Activated naive CD4-positive, alpha-beta T cell treated with anti-CD3 and anti-CD28 coated beads for 36 hours (primary cell): Measurements from ENCODE around the gene TRPM1. TPM values are rescaled to one million over a fixed set of nuclear protein-coding genes. Genes with fewer than 3 reads are reported as not detected.

Experiments used
- CTCF ChIA-PET: fragments of 350-600 bp; sonication (Branson Sonifier 250); formaldehyde crosslinking; loops from one replicate; lab custom pipeline; 2021; ENCODE audit warnings: antibody characterized with exemption; lab: Charles Lee
- DNase-seq: peaks from one replicate; pipeline ENCODE4 v3.0.0-alpha.2; 2020
- H3K27ac Mint-ChIP-seq: one replicate; pipeline ENCODE4 v1.8.0; 2021; ENCODE audit warnings: mild to moderate bottlenecking, mixed read lengths
- H3K27me3 Mint-ChIP-seq: one replicate; pipeline ENCODE4 v1.8.0; 2021; ENCODE audit warnings: low read depth, mixed read lengths
- H3K36me3 Mint-ChIP-seq: one replicate; pipeline ENCODE4 v1.8.0; 2021; ENCODE audit warnings: low read depth, mixed read lengths
- H3K4me1 Mint-ChIP-seq: one replicate; pipeline ENCODE4 v1.8.0; 2021; ENCODE audit warnings: low read depth, mixed read lengths
- H3K4me3 Mint-ChIP-seq: one replicate; pipeline ENCODE4 v1.8.0; 2021; ENCODE audit warnings: mild to moderate bottlenecking, moderate library complexity, mixed read lengths
- H3K9me3 Mint-ChIP-seq: one replicate; pipeline ENCODE4 v1.8.0; 2021; ENCODE audit warnings: mixed read lengths
- intact Hi-C: fragments of 100-400 bp; cut with micrococcal nuclease; formaldehyde crosslinking; loops from one replicate; pipeline ENCODE4 v1.15.1; 2023
- total RNA-seq, 2 experiments: library from RNA; stranded (reverse); gene quantifications; one replicate each; pipeline ENCODE4 v1.2.3, GENCODE V29; 2021

TRPM1 gene
- total RNA-seq, 2 experiments from 2014 or later = not detected

- Mint-ChIP-seq H3K4me3 (no peak overlapping the region), H3K27me3 (no peaks in the 10 kb centered on the region), H3K27ac (no peak overlapping the region), H3K4me1 (no peaks in the 10 kb centered on the region), H3K36me3 (no peaks in the 10 kb centered on the region), H3K9me3 (no peaks in the 10 kb centered on the region)
- intact Hi-C loops = no loop called here
- CTCF ChIA-PET = no interaction called here
- DNase-seq = no peak
These were observed 34.0 kb upstream of the TRPM1 start for GRCh38 chr15:31135523-31135922.

GRCh38 chr15:31133890-31134289 is 32.4 kb upstream of the TRPM1 start:
- no peaks in the 10 kb centered on the region for H3K9me3 Mint-ChIP-seq
- no peak overlapping the region for H3K27ac Mint-ChIP-seq
- CTCF ChIA-PET = interaction anchor here (0.6 kb wide), 1 partner anchor 129 kb away, joined by 3 read pairs; no protein-coding TSS in a partner anchor
- no peaks in the 10 kb centered on the region for H3K36me3 Mint-ChIP-seq
- H3K27me3 Mint-ChIP-seq = no peaks in the 10 kb centered on the region
- no peaks in the 10 kb centered on the region for H3K4me1 Mint-ChIP-seq
- no peak overlapping the region for H3K4me3 Mint-ChIP-seq
- intact Hi-C loops = no loop called here
- no peak for DNase-seq

GRCh38 chr15:31131853-31132375 is 30.4 kb upstream of the TRPM1 start:
- Mint-ChIP-seq H3K9me3 (no peaks in the 10 kb centered on the region), H3K27ac (no peak overlapping the region), H3K4me1 (no peaks in the 10 kb centered on the region), H3K27me3 (no peaks in the 10 kb centered on the region), H3K36me3 (no peaks in the 10 kb centered on the region), H3K4me3 (no peak overlapping the region)
- DNase-seq = no peak
- intact Hi-C loops = no loop called here
- CTCF ChIA-PET = interaction anchor here (0.7 to 1.4 kb wide), 2 partner anchors 66 to 94 kb away, joined by 4 to 6 read pairs; no protein-coding TSS in a partner anchor

- CTCF ChIA-PET = interaction anchor here (1.5 to 3.5 kb wide), 3 partner anchors 12 to 117 kb away, joined by 4 to 14 read pairs (median 9); no protein-coding TSS in a partner anchor
These were observed 29.2 kb upstream of the TRPM1 start for GRCh38 chr15:31130576-31131237.

GRCh38 chr15:31129769-31130303 is 28.3 kb upstream of the TRPM1 start:
- Mint-ChIP-seq H3K4me1 (no peaks in the 10 kb centered on the region), H3K9me3 (no peaks in the 10 kb centered on the region)

More at GRCh38 chr15:31130576-31131237, 29.2 kb upstream of the TRPM1 start:
- Mint-ChIP-seq H3K9me3 (no peaks in the 10 kb centered on the region), H3K4me3 (no peak overlapping the region), H3K27me3 (no peaks in the 10 kb centered on the region), H3K36me3 (no peaks in the 10 kb centered on the region), H3K27ac (no peak overlapping the region), H3K4me1 (no peaks in the 10 kb centered on the region)
- no peak for DNase-seq
- intact Hi-C loops = no loop called here

GRCh38 chr15:31128919-31129768 is 27.6 kb upstream of the TRPM1 start:
- intact Hi-C loops = loop anchor here (1.0 to 5.0 kb wide), 6 partner anchors 47 to 467 kb away; no protein-coding TSS in a partner anchor
- DNase-seq = peak; percentile 84
- Mint-ChIP-seq H3K36me3 (no peaks in the 10 kb centered on the region), H3K4me3 (no peak overlapping the region), H3K27me3 (no peaks in the 10 kb centered on the region), H3K4me1 (no peaks in the 10 kb centered on the region), H3K9me3 (no peaks in the 10 kb centered on the region), H3K27ac (no peak overlapping the region)
- CTCF ChIA-PET = interaction anchor here (0.6 to 3.5 kb wide), 33 partner anchors 10 to 361 kb away, joined by 3 to 14 read pairs (median 4); partner anchors contain the start of genes FAN1 and TRPM1

More at GRCh38 chr15:31129769-31130303, 28.3 kb upstream of the TRPM1 start:
- CTCF ChIA-PET = interaction anchor here (1.1 to 3.5 kb wide), 19 partner anchors 10 to 235 kb away, joined by 3 to 14 read pairs (median 6); partner anchors contain the start of genes FAN1 and TRPM1
- H3K36me3 Mint-ChIP-seq = no peaks in the 10 kb centered on the region
- DNase-seq = no peak
- no peak overlapping the region for H3K27ac Mint-ChIP-seq
- no peak overlapping the region for H3K4me3 Mint-ChIP-seq
- no peaks in the 10 kb centered on the region for H3K27me3 Mint-ChIP-seq
- intact Hi-C loops = loop anchor here (1.0 to 5.0 kb wide), 6 partner anchors 48 to 468 kb away; no protein-coding TSS in a partner anchor

GRCh38 chr15:31128477-31128876 is 27.0 kb upstream of the TRPM1 start:
- Mint-ChIP-seq H3K9me3 (no peaks in the 10 kb centered on the region), H3K4me1 (no peaks in the 10 kb centered on the region), H3K27ac (no peak overlapping the region), H3K4me3 (no peak overlapping the region), H3K27me3 (no peaks in the 10 kb centered on the region), H3K36me3 (no peaks in the 10 kb centered on the region)
- CTCF ChIA-PET = interaction anchor here (0.6 to 3.5 kb wide), 28 partner anchors 10 to 362 kb away, joined by 3 to 14 read pairs (median 5); partner anchors contain the start of genes FAN1 and TRPM1
- no peak for DNase-seq
- intact Hi-C loops = loop anchor here (5.0 kb wide), 5 partner anchors 46 to 466 kb away; no protein-coding TSS in a partner anchor

- Mint-ChIP-seq H3K4me3 (no peak overlapping the region), H3K27ac (no peak overlapping the region), H3K4me1 (no peaks in the 10 kb centered on the region), H3K36me3 (no peaks in the 10 kb centered on the region), H3K27me3 (no peaks in the 10 kb centered on the region), H3K9me3 (peaks cover 1% of the 10 kb centered on the region)
- intact Hi-C loops = loop anchor here (5.0 kb wide), 5 partner anchors 45 to 465 kb away; no protein-coding TSS in a partner anchor
- DNase-seq = no peak
- CTCF ChIA-PET = interaction anchor here (0.6 to 3.5 kb wide), 7 partner anchors 12 to 210 kb away, joined by 3 to 14 read pairs (median 4); partner anchors contain the start of gene TRPM1
These were observed 26.2 kb upstream of the TRPM1 start for GRCh38 chr15:31127596-31128261.

- peaks cover 1% of the 10 kb centered on the region for H3K36me3 Mint-ChIP-seq
- CTCF ChIA-PET = no interaction called here
- peaks cover 11% of the 10 kb centered on the region for H3K9me3 Mint-ChIP-seq
- no peak for DNase-seq
- H3K4me1 Mint-ChIP-seq = no peaks in the 10 kb centered on the region
- intact Hi-C loops = loop anchor here (5.0 kb wide), 5 partner anchors 43 to 463 kb away; no protein-coding TSS in a partner anchor
- no peak overlapping the region for H3K27ac Mint-ChIP-seq
- H3K4me3 Mint-ChIP-seq = no peak overlapping the region
- no peaks in the 10 kb centered on the region for H3K27me3 Mint-ChIP-seq
These were observed 23.5 kb upstream of the TRPM1 start for GRCh38 chr15:31125061-31125460.

- Mint-ChIP-seq H3K36me3 (peaks cover 1% of the 10 kb centered on the region), H3K27me3 (peaks cover 7% of the 10 kb centered on the region), H3K4me1 (no peaks in the 10 kb centered on the region), H3K4me3 (no peak overlapping the region), H3K9me3 (peaks cover 6% of the 10 kb centered on the region), H3K27ac (no peak overlapping the region)
- CTCF ChIA-PET = interaction anchor here (1.2 to 1.7 kb wide), 2 partner anchors 11 to 12 kb away, joined by 3 to 8 read pairs; no protein-coding TSS in a partner anchor
- intact Hi-C loops = no loop called here
- DNase-seq = no peak
These were observed 15.0 kb upstream of the TRPM1 start for GRCh38 chr15:31116423-31117030.
